ENCODE results near the gene CFAP141.

GRCh38 chr1:154178911-154179811 lies 27.0 kb downstream of the CFAP141 start:
- TF ChIP-seq ZNF70 (CRISPR knock-in tag; IDR thresholded peaks at IDR 0.05) (no peak), PPARA (CRISPR knock-in tag; IDR thresholded peaks at IDR 0.05; ENCODE audit: borderline replicate concordance) (no peak), ISL1 (CRISPR knock-in tag; IDR thresholded peaks at IDR 0.05) (no peak)
- TF ChIP-seq, protein P1, sequence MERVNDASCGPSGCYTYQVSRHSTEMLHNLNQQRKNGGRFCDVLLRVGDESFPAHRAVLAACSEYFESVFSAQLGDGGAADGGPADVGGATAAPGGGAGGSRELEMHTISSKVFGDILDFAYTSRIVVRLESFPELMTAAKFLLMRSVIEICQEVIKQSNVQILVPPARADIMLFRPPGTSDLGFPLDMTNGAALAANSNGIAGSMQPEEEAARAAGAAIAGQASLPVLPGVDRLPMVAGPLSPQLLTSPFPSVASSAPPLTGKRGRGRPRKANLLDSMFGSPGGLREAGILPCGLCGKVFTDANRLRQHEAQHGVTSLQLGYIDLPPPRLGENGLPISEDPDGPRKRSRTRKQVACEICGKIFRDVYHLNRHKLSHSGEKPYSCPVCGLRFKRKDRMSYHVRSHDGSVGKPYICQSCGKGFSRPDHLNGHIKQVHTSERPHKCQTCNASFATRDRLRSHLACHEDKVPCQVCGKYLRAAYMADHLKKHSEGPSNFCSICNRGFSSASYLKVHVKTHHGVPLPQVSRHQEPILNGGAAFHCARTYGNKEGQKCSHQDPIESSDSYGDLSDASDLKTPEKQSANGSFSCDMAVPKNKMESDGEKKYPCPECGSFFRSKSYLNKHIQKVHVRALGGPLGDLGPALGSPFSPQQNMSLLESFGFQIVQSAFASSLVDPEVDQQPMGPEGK (CRISPR knock-in tag; IDR thresholded peaks at IDR 0.05; ENCODE audit: borderline replicate concordance): no peak
